IPS-11a (cell line): ENCODE measurements around the gene NEMP1.
A peak's percentile ranks its signal among the peaks of the same experiment; 100 is the strongest.
"Not testable (repeated sequence)": the region's sequence is repeated elsewhere in the genome, so short reads cannot be mapped to it uniquely, and the experiment has no call there.

Experiments
- H3K4me3 ChIP-seq: one replicate; pipeline ENCODE4 v1.5.1; 2013; ENCODE audit warnings: low read depth, low read length, control low read depth

NEMP1 gene, protein sequence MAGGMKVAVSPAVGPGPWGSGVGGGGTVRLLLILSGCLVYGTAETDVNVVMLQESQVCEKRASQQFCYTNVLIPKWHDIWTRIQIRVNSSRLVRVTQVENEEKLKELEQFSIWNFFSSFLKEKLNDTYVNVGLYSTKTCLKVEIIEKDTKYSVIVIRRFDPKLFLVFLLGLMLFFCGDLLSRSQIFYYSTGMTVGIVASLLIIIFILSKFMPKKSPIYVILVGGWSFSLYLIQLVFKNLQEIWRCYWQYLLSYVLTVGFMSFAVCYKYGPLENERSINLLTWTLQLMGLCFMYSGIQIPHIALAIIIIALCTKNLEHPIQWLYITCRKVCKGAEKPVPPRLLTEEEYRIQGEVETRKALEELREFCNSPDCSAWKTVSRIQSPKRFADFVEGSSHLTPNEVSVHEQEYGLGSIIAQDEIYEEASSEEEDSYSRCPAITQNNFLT

DNA sequence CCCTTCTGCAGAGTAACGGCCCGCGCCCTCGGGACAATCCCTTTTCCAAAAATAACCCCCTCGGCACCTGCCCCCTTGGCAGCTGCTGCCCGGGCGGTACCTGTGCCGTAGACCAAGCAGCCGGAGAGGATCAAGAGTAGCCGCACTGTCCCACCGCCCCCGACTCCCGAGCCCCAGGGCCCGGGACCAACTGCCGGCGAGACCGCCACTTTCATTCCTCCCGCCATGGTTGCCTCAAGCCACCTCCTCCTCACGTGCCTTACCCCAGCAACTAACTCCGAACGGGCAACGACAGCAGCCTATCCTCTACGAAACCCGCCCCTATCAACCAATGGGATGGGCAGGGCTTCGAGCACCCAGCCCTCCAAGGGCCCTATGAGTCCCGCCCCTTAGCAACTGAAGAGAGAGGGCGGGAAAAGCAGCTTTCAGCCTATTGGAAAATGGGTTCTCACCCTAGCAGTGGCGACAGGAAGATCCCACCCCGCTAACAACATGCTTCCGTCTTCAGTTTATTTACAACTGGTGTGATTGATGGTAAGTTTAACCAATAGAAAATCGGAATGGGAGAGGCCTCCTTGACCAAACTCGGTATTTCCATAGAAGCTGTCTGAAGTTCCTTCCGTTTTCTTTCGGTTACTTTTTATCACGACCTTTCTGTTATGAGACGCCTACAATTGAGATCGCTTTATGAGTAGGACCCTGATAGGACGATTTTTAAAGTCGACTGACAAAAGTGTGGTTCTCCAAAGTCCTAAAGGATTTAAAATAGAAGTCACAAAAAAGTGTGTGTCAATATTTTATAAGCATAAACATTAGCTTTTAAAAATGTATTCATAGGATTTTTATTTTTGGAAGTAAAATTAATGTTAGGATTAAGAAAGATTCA lies at the start of gene NEMP1:
Gene NEMP1 (minus strand): TSS at position 273 of the 886 bp plus-strand sequence. CDS start 46 bp downstream, at position 227.
- peak within 1 kb of the TSS; percentile 94 for H3K4me3 ChIP-seq

DNA sequence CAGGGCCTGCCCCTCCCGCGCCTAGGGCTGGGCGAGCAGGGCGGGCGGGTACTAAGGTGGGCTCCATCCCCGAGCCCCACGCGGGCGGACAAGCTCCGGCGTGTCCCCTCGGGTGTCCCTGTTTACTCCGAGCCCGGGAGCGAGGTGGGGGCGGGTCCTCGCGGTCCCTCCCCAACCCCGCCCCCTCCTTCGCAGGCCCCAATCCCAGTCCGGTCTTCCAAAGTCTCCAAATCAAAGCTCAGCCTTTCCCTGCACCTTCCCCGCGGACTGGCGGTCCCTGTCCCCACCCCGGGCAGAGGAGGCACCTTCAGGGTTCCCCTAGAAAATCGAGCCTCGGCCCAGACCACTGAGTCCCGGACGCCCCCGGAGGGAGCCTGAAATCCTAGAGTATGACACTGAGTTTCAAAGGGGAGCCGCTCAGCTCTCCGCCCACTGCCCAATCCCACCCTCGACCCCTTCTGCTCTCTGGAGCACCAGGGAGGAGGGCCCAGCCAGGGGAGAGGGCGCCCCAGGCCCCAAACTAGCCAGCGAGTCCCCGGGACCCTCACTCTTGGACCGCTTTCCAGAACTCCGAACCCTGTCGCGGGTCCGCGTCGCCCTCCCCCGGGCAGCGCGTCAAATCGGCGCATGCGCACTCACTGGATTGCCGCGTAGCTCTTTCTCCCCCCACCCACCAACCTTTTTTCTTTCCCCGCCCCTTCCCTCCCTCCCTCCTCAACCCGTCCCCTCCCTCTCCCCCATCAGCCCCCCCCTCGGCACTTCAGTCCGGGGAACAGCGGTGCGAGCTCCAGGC lies 49.3 kb upstream of the NEMP1 start, which contains the start of gene LRP1:
Gene LRP1 (plus strand): TSS at position 758 of the 793 bp plus-strand sequence. CDS start 482 bp downstream, outside the sequence.
- peak within 1 kb of the TSS; percentile 83 for H3K4me3 ChIP-seq

DNA sequence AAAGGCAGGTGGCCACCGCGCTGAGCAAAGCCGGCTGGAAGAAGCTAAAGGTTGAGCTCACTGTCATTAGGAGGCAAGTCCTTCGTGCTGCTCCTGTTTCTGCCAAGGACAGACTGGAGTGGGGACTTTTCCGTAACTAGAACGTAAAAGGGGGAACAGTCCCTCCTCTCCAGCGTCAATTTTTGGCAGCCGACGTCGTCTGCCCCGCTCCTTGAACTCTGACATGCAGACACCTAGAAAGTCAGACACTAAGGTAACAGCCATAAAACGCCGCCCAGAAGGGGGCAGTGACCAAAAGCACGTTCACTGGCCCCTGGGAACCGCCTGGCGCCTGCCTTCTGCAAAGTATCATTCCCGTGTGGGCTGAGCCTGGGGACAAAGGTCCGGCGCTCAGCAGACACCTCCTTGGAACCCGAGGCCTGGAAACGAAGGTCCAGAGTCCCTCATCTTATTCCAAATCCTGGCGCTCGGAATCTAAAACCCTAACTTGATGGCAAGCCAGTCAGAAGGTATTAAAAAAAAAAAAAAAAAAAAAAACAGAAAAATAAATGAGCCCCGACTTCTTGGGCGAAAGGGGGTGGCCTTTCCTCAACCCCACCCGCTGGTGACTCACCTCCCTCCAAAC lies 48.6 kb upstream of the NEMP1 start:
- peak overlapping the region; percentile 72 for H3K4me3 ChIP-seq

DNA sequence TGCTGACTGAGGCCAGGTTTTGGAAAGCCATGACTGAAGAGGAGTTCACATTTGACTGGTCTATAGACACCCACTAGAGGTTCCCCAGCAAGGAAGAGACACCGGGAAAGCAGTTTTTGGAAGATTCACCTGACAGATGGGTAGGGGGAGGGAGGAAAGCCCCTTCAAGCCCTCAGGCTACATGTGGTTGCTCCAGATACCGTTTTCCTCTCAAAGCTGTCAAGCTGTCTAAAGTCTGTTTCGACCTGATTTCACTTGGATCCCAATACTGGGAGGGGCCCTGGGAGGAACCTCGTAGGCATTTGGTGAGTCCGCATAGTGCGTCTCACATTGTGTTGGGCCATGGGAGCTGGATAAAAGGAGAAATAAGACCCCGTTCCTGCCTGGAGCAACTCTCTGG lies 48.0 kb upstream of the NEMP1 start:
- no peak overlapping the region for H3K4me3 ChIP-seq

DNA sequence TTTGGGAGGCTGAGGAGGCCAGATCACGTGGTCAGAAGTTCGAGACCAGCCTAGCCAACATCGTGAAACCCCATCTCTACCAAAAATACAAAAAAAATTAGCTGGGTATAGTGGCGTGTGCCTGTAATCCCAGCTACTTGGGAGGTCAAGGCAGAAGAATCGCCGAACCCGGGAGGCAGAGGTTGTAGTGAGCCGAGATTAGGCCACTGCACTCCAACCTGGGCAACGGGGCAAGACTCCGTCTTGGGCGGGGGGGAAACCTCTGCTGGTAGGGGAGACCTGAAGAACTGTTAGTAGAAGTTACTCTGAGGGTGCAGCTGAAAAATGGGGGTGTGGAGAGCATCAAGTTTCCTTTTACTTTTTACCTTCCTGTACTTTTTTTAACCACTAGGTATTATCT lies 47.5 kb upstream of the NEMP1 start:
- H3K4me3 ChIP-seq, result no peak overlapping the region

DNA sequence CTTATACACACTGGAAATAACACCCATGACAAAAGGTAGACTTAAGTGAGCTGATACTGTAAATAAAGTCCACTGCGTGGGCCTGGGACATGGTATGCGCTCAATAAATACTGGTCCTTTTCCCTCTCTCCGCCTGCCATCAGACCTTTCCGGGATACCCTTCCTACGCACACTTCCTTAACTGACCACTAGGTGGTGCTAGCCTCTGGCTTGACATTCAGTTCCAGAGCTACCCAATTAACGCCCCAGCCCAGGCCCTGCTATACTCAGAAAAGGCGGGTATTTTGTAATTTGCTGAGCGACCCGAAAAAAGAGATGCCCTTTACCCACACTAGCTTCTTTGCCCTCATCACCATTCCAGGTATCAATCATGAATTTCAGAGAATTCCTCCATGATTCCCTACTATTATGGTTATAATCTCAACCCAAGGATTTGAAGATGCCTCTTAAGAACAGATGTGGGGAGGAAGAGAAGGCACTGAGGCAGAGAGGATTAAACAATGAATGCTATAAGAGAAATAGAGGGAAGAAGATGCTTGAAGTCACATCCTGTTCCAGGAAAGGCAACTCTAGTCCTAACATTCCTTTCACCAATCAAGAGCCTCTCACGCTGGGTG lies 45.8 kb upstream of the NEMP1 start:
- no peak overlapping the region for H3K4me3 ChIP-seq

DNA sequence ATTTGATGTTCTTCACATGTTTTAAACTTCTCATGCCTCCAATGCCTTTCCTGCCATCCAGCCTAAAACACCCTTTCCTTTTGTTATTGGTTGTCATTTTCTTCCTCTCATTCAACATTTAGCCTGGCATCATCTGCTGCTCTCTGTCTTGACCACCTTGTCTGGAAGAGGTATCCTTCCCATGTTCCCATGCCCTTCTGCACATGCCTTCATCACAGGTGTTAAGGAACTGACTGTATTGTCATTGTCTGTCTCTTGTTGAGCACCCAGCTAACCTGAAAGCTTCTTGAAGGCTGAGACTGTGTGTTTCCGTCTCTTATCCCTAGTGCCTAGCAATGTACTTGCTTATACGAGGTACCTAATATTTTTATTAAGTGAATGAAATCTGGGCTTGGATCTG lies 45.2 kb upstream of the NEMP1 start:
- no peak overlapping the region for H3K4me3 ChIP-seq

DNA sequence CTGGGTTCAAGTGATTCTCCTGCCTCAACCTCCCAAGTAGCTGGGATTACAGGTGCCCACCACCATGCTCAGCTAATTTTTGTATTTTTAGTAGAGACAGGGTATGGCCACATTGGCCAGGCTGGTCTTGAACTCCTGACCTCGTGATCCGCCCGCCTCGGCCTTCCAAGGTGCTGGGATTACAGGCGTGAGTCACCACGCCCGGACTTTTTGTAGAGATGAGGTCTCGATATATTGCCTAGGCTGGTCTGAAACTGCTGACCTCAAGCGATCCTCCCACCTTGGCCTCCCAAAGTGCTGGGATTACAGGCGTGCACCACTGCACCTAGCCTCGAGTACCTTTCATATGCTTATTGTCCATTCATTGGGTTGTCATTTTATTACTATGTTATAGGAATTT lies 42.1 kb upstream of the NEMP1 start:
- not testable (repeated sequence) for H3K4me3 ChIP-seq

DNA sequence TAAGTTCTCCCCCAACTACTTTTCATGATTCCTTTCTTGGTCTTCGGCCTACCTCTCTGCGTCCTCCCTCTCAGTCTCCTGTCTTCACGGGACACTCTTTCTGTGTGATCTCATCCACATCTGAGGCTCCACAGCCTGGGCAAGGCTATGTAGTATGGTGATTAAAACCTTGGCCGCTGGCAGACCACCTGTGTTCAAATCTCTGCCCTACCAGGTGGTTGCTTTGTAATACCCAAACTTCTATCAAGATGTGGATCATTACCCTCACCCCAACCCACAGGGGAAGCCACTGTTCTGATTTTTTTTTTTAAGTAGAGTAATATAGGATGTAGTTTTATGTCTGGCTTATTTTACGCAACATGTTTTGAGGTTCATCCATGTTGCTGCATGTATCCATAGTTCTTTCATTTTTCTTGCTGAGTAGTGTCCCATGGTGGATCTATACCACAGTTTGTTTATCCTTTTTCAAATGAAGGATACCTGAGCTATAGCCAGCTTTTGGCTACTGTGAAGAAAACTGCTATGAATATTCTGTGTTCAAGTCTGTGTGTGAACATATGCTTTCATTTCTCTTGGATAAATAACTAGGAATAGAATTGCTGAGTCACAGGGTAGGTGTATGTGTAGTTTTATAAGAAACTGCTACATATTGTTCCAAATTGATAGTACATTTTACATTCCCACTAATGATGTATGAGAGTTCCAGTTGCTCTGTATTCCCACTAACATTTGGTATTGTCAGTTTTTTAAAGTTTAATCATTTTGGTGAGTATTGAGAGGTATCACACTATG lies 40.9 kb upstream of the NEMP1 start:
- H3K4me3 ChIP-seq, result no peak overlapping the region

DNA sequence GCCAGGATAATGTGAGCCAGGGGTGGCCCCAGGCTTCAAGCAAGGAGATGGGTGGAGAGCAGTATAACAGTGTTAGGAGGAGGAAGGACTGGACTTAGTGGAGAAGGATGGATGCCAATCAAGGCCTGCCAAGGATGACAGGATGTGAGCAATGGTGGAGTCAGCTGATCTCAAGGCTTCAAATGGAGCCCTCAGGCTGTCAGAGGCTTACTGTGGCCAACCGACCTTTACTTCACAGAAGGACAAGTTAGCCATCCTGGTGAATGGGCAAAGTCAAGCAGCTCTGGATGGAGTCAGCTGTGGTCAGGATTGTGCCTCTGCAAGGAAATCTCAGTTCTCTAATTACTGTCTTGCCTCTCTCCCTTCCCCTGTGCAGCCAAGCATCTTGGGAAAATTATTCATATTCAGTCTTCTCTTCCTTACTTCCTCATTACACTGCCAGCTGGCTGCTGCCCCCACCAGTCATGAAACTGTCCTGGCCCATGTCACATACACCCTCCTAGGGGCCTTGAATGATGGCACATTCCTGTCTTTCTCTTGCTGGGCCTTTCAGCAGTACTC lies 40.2 kb upstream of the NEMP1 start:
- no peak overlapping the region for H3K4me3 ChIP-seq

DNA sequence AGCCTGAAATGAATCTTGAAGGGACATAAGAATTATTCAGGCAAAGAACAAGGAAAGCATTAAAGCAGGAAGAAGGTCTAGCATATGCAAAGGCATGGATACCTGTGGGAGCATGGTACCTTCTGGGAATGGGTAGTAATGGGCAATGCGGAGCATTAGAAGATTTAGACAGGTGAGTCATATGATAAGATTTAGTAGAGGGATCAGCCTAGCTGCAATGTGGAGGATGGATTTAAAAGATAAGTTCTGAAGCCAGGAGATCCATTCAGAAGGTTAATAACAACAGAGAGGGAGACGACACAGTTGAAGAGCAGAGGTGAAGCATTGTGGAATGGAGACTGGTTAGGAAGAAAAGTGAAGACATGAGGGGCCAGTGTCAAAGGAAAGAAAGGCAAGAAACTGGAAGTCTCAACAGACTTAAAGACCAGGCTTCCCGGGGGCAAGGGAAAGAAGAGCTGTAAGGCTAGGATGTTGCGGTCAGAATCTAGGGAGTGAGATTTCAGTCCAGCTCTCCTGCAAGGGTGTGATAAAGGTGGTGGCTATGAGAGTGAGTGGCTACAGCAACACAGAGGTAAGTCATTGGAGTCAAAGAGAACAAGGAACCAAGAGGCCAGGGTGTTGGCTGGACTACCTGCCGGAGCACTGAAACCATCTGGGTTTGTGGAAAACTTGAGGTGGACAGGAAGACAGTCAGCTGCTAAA lies 38.1 kb upstream of the NEMP1 start:
- H3K4me3 ChIP-seq, result no peak overlapping the region

DNA sequence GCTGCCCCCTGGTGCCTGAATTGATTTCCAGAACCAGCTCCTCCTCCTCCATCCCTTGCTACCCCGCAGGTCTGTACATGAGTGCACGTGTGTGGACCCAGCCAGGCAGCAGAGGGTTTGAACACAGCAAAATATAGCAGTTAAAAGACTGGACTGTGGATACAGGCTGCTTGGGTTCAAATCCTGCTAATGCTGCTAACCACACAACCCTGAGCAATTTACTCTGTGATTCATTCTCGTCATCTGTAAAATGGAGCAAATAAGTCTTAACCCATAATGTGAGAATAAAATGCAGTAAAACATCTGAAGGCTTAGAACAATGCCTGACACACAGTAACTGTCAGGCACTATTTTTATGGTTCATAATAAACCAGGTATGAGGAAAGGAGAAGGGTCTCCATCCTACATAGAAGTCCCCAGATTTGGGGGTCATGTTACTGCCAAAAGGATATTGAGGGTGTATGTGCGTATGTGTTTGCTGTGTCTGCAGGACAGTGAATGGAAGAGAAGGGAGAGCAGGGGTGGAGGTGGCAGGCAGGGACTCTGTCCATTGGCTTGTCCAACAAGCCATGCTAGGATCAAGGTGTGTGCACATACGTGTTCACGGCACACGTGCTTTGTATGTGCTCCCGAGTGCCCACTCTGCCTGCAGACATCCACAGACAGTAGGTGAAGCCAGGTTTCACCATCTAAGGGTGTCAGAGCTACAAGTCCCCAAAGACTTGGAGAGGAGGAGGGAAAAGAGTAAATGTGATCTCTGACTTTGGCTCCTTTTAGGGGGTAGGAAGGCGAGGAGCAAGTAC lies 34.1 kb upstream of the NEMP1 start:
- H3K4me3 ChIP-seq, result no peak overlapping the region

DNA sequence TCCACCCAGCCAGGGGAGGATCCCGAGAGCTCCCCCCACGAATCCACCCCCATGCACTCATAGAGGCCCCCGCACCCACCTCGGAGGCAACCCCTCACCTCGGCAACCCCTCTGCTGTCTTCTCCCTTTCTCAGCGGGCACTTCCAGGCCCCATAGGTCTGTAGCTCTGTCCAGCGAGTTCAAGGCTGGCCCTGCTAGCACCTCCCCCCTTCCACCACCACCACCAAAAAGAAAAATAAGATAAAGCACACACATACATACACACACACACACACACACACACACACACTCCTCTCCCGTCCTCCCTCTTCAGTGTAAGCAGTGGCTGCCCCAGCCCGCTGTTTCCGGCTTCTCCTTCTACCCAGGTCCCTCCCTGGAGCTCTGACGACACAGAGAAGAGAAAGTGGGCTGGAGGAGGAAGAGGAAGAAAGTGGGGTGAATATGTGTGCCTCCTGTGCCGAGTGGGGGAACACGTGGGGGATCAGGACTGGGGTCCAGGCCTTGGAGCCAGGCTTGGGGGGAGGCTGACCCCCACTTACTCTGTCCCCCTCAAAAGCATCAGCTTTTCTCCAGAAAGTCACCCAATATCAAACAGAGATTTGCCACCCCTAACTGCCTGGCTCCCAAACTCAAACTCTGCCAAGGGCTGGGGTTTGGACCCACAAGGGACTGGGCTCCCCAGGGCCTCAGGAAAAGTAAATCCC lies 32.6 kb upstream of the NEMP1 start, which contains the start of gene STAT6:
Gene STAT6 (minus strand): TSS at position 332 of the 704 bp plus-strand sequence. CDS start 3,084 bp downstream, outside the sequence.
- peak within 1 kb of the TSS; percentile 48 for H3K4me3 ChIP-seq

DNA sequence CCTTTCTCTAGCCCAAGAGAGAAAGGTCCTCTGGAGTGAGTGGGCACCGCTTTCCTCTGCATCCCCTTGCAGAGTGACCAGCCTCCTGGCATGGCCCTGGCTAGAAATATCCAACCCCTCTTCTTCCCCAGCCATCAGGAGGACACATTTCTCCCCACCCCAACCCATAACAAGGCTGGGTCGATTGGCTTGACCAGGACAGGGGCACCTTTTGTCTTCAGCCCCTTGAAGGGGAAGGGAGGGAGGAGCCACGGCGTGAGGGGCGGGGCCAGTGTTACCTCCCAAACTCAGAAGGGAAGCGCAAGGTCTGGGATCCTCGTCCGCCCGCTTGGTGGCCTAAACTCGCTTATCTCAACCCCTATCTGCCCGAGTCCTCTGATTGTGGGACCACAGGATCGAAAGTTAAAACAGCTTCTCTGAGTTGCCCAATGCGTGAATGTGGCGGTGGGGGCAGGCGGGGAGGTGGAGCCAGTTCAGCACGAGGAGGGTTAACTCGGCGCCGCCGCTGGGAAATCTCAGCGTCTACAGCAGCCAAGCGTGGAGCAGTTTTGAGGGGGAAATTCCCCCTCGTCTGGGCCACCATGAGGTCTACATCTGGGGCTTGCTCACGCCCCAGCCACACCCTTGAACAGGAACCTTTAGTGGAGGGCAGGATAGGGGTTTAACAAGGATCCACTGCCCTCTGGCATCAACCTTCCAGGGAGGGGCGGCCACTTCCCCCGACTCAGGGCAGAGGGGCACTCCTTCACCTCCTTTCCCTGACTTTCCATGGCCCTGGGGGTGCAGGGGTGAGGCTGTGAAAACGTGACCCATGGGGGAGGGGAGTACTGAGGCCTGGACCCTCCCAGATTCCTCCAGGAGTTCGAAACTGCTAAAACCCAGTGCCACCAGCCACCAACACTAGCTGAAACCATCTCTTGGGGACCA lies 31.8 kb upstream of the NEMP1 start:
- H3K4me3 ChIP-seq, result peak overlapping the region; percentile 48

DNA sequence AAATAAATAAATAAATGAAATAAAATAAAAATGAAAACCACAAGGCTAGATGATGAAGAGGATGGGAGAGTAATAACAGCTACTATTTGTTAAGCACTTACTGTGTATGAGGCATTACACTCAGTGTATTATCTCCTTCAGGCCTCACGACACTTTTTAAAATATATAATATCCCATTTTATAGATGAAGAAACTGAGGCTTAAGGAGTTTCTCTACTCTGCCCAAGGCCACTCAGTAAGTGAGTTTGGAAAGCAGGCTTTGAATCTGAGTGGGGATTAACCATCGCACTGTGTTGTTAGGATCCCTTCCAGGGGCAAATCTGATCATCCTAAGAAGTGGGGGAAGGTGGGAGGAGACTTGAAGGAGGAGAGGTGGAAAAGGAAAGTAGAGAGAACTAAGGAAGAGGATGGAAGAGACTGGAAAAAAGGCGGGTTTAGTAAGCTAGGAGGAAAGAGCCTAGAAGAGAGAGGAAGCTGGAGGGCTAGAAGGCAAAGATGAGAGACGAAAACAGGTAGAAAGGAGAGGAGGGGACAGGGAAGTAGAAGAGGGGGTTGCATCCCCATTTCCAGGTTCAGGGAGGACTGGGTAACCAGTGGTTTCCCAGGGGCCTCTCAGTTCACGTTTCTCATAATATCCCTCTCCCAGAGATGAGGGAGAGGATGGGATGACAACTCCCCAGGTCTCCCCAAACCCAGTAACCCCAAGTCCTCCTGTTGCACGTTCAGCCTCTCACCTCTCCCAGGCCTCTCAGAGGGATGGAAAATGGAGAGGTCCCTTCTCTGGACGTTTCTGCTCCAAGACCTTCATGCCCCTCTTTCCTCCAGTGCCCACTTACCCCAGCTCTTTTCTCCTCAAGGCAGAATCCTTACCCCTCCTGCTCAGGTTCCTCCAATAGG lies 30.9 kb upstream of the NEMP1 start:
- no peak overlapping the region for H3K4me3 ChIP-seq
